K562 (cell line): ENCODE data around the gene TBC1D1. TPM values are rescaled to one million over a fixed set of nuclear protein-coding genes. Genes with fewer than 3 reads are reported as not detected.
A peak's percentile ranks its signal among the peaks of the same experiment; 100 is the strongest.

Source experiments
- ATAC-seq: fragments of 200-7000 bp; cut with Tn5 transposase; 3 replicates; pipeline ENCODE4 v1.9.1; 2020; ENCODE audit warnings: moderate library complexity
- BruUV-seq: library from RNA; stranded (reverse); fragments of 400-500 nt; replicated peaks from 2 replicates; lab custom pipeline; 2021; lab: Mats Ljungman, UMichigan
- CTCF ChIA-PET: fragments of 300-600 bp; formaldehyde crosslinking; extraction: SDS; loops from one replicate; lab custom pipeline; 2021; ENCODE audit warnings: low intra/inter-chr PET ratio; lab: Yijun Ruan, JAX
- POLR2A ChIA-PET: fragments of 300-600, 350-650 bp; sonication (Branson Sonifier 250); formaldehyde crosslinking; extraction: SDS; loops from one replicate; lab custom pipeline; 2021; ENCODE audit warnings: antibody characterized with exemption, inconsistent platforms; lab: Yijun Ruan, JAX
- DNase-seq, 4 experiments: peaks; one replicate each; pipeline versions ENCODE4 v3.0.0 to v3.0.0-alpha.2; 2011 to 2018; ENCODE audit warnings: low spot score in 3 of 4, mixed read lengths in 3 of 4; ENCODE audit errors: extremely low read depth in 1 of 4
- FAIRE-seq: peaks from 2 replicates; lab custom pipeline; 2011; peaks lifted over from hg19 to GRCh38; lab: Jason Lieb, UNC
- H2AFZ ChIP-seq: 2 replicates; pipeline ENCODE4 v1.6.0; 2011; ENCODE audit warnings: low read depth, low read length, control low read depth, inconsistent platforms
- H3K27ac ChIP-seq: fragments of 200-600 bp; 3 replicates; pipeline ENCODE4 v1.8.0; 2011; ENCODE audit warnings: low read depth, mild to moderate bottlenecking, control low read depth, inconsistent platforms, low read length, moderate library complexity, mixed read lengths; ENCODE audit errors: extremely low read depth
- H3K27me3 ChIP-seq, 2 experiments: fragments of 300-600 bp in 1 of 2; 2 replicates in 1 of 2; 3 replicates in 1 of 2; pipeline versions ENCODE4 v1.6.0 to v1.8.0; 2011; ENCODE audit warnings: inconsistent platforms in 2 of 2, low read length in 2 of 2, mild to moderate bottlenecking in 1 of 2, mixed read lengths in 1 of 2, moderate library complexity in 1 of 2; ENCODE audit not compliant: control insufficient read depth in 2 of 2, insufficient read depth in 2 of 2
- H3K36me3 ChIP-seq: fragments of 300-600 bp; 3 replicates; pipeline ENCODE4 v1.8.0; 2011; ENCODE audit warnings: mild to moderate bottlenecking, low read length, inconsistent platforms; ENCODE audit not compliant: control insufficient read depth, insufficient read depth
- H3K4me1 ChIP-seq, 2 experiments: fragments of 200-600 bp in 1 of 2; replicated peaks in 1 of 2; 2 replicates in 1 of 2; 3 replicates in 1 of 2; pipeline versions ENCODE4 v1.5.1 to v1.8.0; 2011; ENCODE audit warnings: inconsistent platforms in 2 of 2, low read length in 2 of 2, mild to moderate bottlenecking in 1 of 2, mixed read lengths in 1 of 2, moderate library complexity in 1 of 2; ENCODE audit not compliant: control insufficient read depth in 2 of 2, insufficient read depth in 2 of 2
- H3K4me2 ChIP-seq: 2 replicates; pipeline ENCODE4 v1.6.1; 2011; ENCODE audit warnings: low read length, control low read depth, inconsistent platforms, mixed read lengths; ENCODE audit not compliant: insufficient read depth
- H3K4me3 ChIP-seq: fragments of 200-600 bp; sonication (generic), shearing (Covaris generic); 2 replicates; pipeline ENCODE4 v1.5.1; 2016; ENCODE audit warnings: control low read depth, inconsistent platforms
- H3K79me2 ChIP-seq: fragments of 200-600 bp; 3 replicates; pipeline ENCODE4 v1.8.0; 2011; ENCODE audit warnings: low read length, inconsistent platforms; ENCODE audit not compliant: control insufficient read depth, insufficient read depth
- H3K9ac ChIP-seq, 2 experiments: 2 replicates each; pipeline versions ENCODE4 v1.6.0 to v1.6.1; 2011; ENCODE audit warnings: low read depth in 2 of 2, low read length in 2 of 2, control low read depth in 1 of 2, inconsistent platforms in 1 of 2, mild to moderate bottlenecking in 1 of 2, mixed read lengths in 1 of 2; ENCODE audit not compliant: insufficient read depth in 1 of 2
- H3K9me1 ChIP-seq: one replicate; pipeline ENCODE4 v1.6.0; 2011; ENCODE audit warnings: inconsistent platforms, mild to moderate bottlenecking, low read length, moderate library complexity; ENCODE audit not compliant: control insufficient read depth, insufficient read depth
- H3K9me3 ChIP-seq: replicated peaks from 2 replicates; pipeline ENCODE4 v1.5.1; 2011; ENCODE audit warnings: low read depth, low read length, inconsistent platforms; ENCODE audit not compliant: control insufficient read depth, insufficient read depth
- H4K20me1 ChIP-seq: replicated peaks from 2 replicates; pipeline ENCODE4 v1.6.1; 2011; ENCODE audit warnings: low read length, inconsistent platforms, mixed read lengths; ENCODE audit not compliant: control insufficient read depth, insufficient read depth
- ATF1 ChIP-seq, 2 experiments: fragments of 450-650 bp in 1 of 2; IDR thresholded peaks; 2 replicates each; pipeline ENCODE4 v1.6.1; 2016; ENCODE audit warnings: missing compliant biosample characterization in 1 of 2, missing genetic modification characterization in 1 of 2
- C11orf30 ChIP-seq: fragments of 450-650 bp; IDR thresholded peaks from 2 replicates; pipeline ENCODE4 v1.6.1; 2016; ENCODE audit warnings: low read depth, mild to moderate bottlenecking
- ESRRA ChIP-seq: fragments of 450-650 bp; IDR thresholded peaks from 2 replicates; pipeline ENCODE4 v1.6.1; 2014; ENCODE audit warnings: low read depth, mild to moderate bottlenecking, moderate library complexity, borderline replicate concordance
- FOSL1 ChIP-seq: fragments of 200-800 bp; sonication (Bioruptor generic); conservative IDR thresholded peaks from 2 replicates; pipeline ENCODE4 v1.6.1; 2016; ENCODE audit warnings: missing genetic modification characterization, missing compliant biosample characterization
- SOX6 ChIP-seq: fragments of 450-650 bp; IDR thresholded peaks from 2 replicates; pipeline ENCODE4 v1.6.1; 2014; ENCODE audit warnings: mild to moderate bottlenecking
- TGIF2 ChIP-seq: sonication (generic); formaldehyde crosslinking; IDR thresholded peaks from 2 replicates; pipeline ENCODE4 v1.8.1; 2022; ENCODE audit warnings: mild to moderate bottlenecking, missing genetic modification reagents, moderate library complexity
- ZKSCAN1 ChIP-seq: fragments of 150-350 bp; IDR thresholded peaks from 2 replicates; pipeline ENCODE4 v1.6.1; 2016; ENCODE audit warnings: low read depth, low read length
- ZNF316 ChIP-seq: fragments of 450-650 bp; IDR thresholded peaks from 2 replicates; pipeline ENCODE4 v1.6.1; 2016
- WGBS: fragments of 100-300 bp; shearing (Covaris generic); methylation state at CpG from one replicate; pipeline ENCODE4 v1.1.6; 2016; ENCODE audit warnings: low coverage, mixed read lengths; ENCODE audit not compliant: insufficient coverage; ENCODE audit errors: missing lambda C conversion rate; 5-methylcytosine and 5-hydroxymethylcytosine counted together
- in situ Hi-C: fragments of 300-500 bp; cut with MboI; formaldehyde crosslinking; loops from 4 replicates; pipeline ENCODE4 v1.15.0; 2018; ENCODE audit warnings: inconsistent platforms, mixed read lengths
- intact Hi-C: fragments of 100-400 bp; cut with micrococcal nuclease; formaldehyde crosslinking; loops from 2 replicates; pipeline ENCODE4 v1.14.2; 2022
- polyA plus RNA-seq, 8 experiments: library from polyadenylated mRNA; depleted of rRNA in 4 of 8; stranded (reverse) in 5 of 8; unstranded in 3 of 8; fragments of >200 nt; fragmentation: Nextera tagmentation in 2 of 8; fragmentation: Illumina TruSeq in 1 of 8; extraction: Ambion mirVana in 2 of 8; extraction: Trizol in 1 of 8; gene quantifications; 2 replicates each; pipeline versions ENCODE4 v1.2.1 to v1.2.3, GENCODE V29; 2011 to 2014; ENCODE audit warnings: inconsistent platforms in 1 of 8, missing spikeins in 1 of 8
- total RNA-seq, 7 experiments: library from RNA; depleted of rRNA in 6 of 7; stranded (reverse); fragments of >200 nt in 6 of 7; fragmentation: Illumina TruSeq in 2 of 7; extraction: Trizol in 2 of 7; gene quantifications; 2 replicates each; pipeline versions ENCODE4 v1.2.1 to v1.2.3, GENCODE V29; 2011 to 2021; ENCODE audit warnings: low replicate concordance in 1 of 7

The TBC1D1 gene
- total and polyA plus RNA-seq, 9 of the 15 experiments (the other 6 are each of a cell fraction or from before 2014, with no cell fraction given): 0.59 to 14.2 (median 8.8) TPM

DNA sequence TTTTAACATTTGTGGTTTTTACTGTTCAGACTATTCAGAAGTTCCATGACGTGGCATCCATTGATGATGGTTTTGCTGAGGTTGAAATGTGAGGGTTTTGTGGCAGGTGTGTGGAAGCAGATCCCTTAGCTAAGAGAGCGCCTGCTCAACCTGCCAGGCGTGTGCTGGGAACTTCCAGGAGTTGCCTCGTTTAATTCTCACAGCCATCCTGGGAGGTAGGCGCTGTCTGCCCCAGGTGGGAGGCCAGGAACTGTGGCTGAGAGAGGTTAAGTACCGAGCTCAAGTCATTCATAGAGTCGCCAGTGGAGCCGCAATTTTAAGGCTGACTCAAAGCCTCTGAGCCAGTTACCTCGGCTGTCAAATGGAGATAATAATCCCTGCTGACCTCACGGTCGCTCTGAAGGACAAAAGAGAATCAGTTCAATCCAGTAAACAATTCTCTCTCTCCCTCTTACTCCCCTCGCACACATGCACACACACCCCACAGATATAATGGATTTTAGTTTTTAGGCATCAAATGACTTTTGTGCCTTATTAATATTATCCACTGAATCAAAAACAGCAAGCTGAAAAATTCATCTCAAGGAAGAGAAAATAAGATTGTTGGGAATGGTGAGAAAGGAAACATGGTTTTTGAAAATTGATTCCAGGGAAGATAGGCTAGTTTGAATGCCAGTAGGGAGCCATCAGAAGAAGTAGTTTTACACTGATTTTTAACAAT, 240.6 kb downstream of the TBC1D1 start:
- in situ Hi-C loops: no loop called here
- no peak overlapping the region for H3K4me2 ChIP-seq
- no peak overlapping the region for H3K4me3 ChIP-seq
- POLR2A ChIA-PET: interaction anchor here (0.6 to 1.3 kb wide), 3 partner anchors 18 to 23 kb away, joined by 3 read pairs; no protein-coding TSS in a partner anchor
- ATAC-seq (peak; percentile 80), DNase-seq (peak in 1 of 4 experiments; percentile 32), FAIRE-seq (peak; percentile 48)
- intact Hi-C loops: no loop called here
- H3K9ac ChIP-seq: no peak overlapping the region
- H3K9me3 ChIP-seq: no peaks in the 10 kb centered on the region
- BruUV-seq: no TSS peak
- no peaks in the 10 kb centered on the region for H3K79me2 ChIP-seq
- H3K9me1 ChIP-seq: no peaks in the 10 kb centered on the region
- H3K4me1 ChIP-seq: no peaks in the 10 kb centered on the region
- WGBS: 4% methylated on average over 12 of the region's 12 CpGs
- H4K20me1 ChIP-seq: no peaks in the 10 kb centered on the region
- no peak overlapping the region for H3K27ac ChIP-seq
- TF ChIP-seq ZNF316: peak; percentile 11; the same call in 1 of the 2 replicates
- TF ChIP-seq ESRRA: peak; percentile 82
- TF ChIP-seq TGIF2 (CRISPR knock-in tag): no peak
- no peak for TF ChIP-seq ATF1 (CRISPR knock-in tag; IDR thresholded peaks at IDR 0.05)
- peak; percentile 34 for TF ChIP-seq ATF1 (tag; IDR thresholded peaks at IDR 0.05)
- no peak for TF ChIP-seq C11orf30
- peak; percentile 59 for TF ChIP-seq FOSL1 (tag)
- TF ChIP-seq ZKSCAN1: no peak
- peak; percentile 49; the same call in 1 of the 2 replicates for TF ChIP-seq SOX6
- peaks cover 22 to 48% of the 10 kb centered on the region in 2 experiments for H3K27me3 ChIP-seq
- no peaks in the 10 kb centered on the region for H3K36me3 ChIP-seq
- CTCF ChIA-PET: no interaction called here
- H2AFZ ChIP-seq: no peak overlapping the region
